ENCODE results near the gene LTBP2. TPM values are rescaled to one million over a fixed set of nuclear protein-coding genes. Genes with fewer than 3 reads are reported as not detected.

The LTBP2 gene
- polyA plus RNA-seq, 1 donor from 2014 or later, result 0.33 TPM

GRCh38 chr14:74549588-74549987 is 62.4 kb downstream of the LTBP2 start:
- no peak for TF ChIP-seq POLR2AphosphoS5 (IDR thresholded peaks at IDR 0.05)
- TF ChIP-seq SMC3 (conservative IDR thresholded peaks at IDR 0.05; ENCODE audit: poor library complexity), result no peak
- TF ChIP-seq EZH2 (IDR thresholded peaks at IDR 0.05; ENCODE audit: borderline replicate concordance, insufficient read depth, low read length, poor library complexity, severe bottlenecking), result no peak
- TF ChIP-seq REST (IDR thresholded peaks at IDR 0.05; ENCODE audit: borderline replicate concordance), result no peak
- no peak for TF ChIP-seq EP300 (conservative IDR thresholded peaks at IDR 0.05; ENCODE audit: poor library complexity, severe bottlenecking)
- no peak for TF ChIP-seq CTCF (IDR thresholded peaks at IDR 0.05; ENCODE audit: poor library complexity, severe bottlenecking)
- no peak for TF ChIP-seq MXI1 (conservative IDR thresholded peaks at IDR 0.05; ENCODE audit: poor library complexity, severe bottlenecking)
- no peak for TF ChIP-seq TAF1 (IDR thresholded peaks at IDR 0.05; ENCODE audit: low read depth)
- no peak for TF ChIP-seq RAD21 (conservative IDR thresholded peaks at IDR 0.05)
- no peak overlapping the region for H3K27ac ChIP-seq (ENCODE audit: low read length)
- H4K20me1 ChIP-seq (ENCODE audit: insufficient read depth), result no peaks in the 10 kb centered on the region
- no peaks in the 10 kb centered on the region for H3K9me2 ChIP-seq (ENCODE audit: insufficient read depth, low read length)
- no peak overlapping the region for H3K9ac ChIP-seq (ENCODE audit: low read length)
- H3K9me3 ChIP-seq (ENCODE audit: low read length), result no peaks in the 10 kb centered on the region
- H3K36me3 ChIP-seq (ENCODE audit: insufficient read depth, low read length), result no peaks in the 10 kb centered on the region
- no peak overlapping the region for H3K4me3 ChIP-seq (ENCODE audit: low read length)
- H3K79me2 ChIP-seq (replicated peaks; ENCODE audit: insufficient read depth, low read length), result no peaks in the 10 kb centered on the region
- no peaks in the 10 kb centered on the region for H3F3A ChIP-seq (ENCODE audit: insufficient read depth, low read length, poor library complexity, severe bottlenecking)
- no peak overlapping the region for H3K4me2 ChIP-seq (ENCODE audit: low read length)
- no peak overlapping the region for H2AFZ ChIP-seq (ENCODE audit: low read depth, low read length)
- H3K27me3 ChIP-seq (ENCODE audit: insufficient read depth, low read depth, low read length), result no peaks in the 10 kb centered on the region

GRCh38 chr14:74548881-74549280 is 63.2 kb downstream of the LTBP2 start:
- Histone ChIP-seq H3K9me3 (ENCODE audit: low read length) (no peaks in the 10 kb centered on the region), H3K79me2 (replicated peaks; ENCODE audit: insufficient read depth, low read length) (no peaks in the 10 kb centered on the region), H3K36me3 (ENCODE audit: insufficient read depth, low read length) (no peaks in the 10 kb centered on the region), H3K9me2 (ENCODE audit: insufficient read depth, low read length) (no peaks in the 10 kb centered on the region), H3K27me3 (ENCODE audit: insufficient read depth, low read depth, low read length) (no peaks in the 10 kb centered on the region), H3F3A (ENCODE audit: insufficient read depth, low read length, poor library complexity, severe bottlenecking) (no peaks in the 10 kb centered on the region), H3K27ac (ENCODE audit: low read length) (no peak overlapping the region), H3K9ac (ENCODE audit: low read length) (no peak overlapping the region), H3K4me3 (ENCODE audit: low read length) (no peak overlapping the region), H4K20me1 (ENCODE audit: insufficient read depth) (no peaks in the 10 kb centered on the region), H3K4me2 (ENCODE audit: low read length) (no peak overlapping the region), H2AFZ (ENCODE audit: low read depth, low read length) (no peak overlapping the region)
- TF ChIP-seq EP300 (conservative IDR thresholded peaks at IDR 0.05; ENCODE audit: poor library complexity, severe bottlenecking) (no peak), EZH2 (IDR thresholded peaks at IDR 0.05; ENCODE audit: borderline replicate concordance, insufficient read depth, low read length, poor library complexity, severe bottlenecking) (no peak), TAF1 (IDR thresholded peaks at IDR 0.05; ENCODE audit: low read depth) (no peak), REST (IDR thresholded peaks at IDR 0.05; ENCODE audit: borderline replicate concordance) (no peak), SMC3 (conservative IDR thresholded peaks at IDR 0.05; ENCODE audit: poor library complexity) (no peak), POLR2AphosphoS5 (IDR thresholded peaks at IDR 0.05) (no peak), CTCF (IDR thresholded peaks at IDR 0.05; ENCODE audit: poor library complexity, severe bottlenecking) (no peak), RAD21 (conservative IDR thresholded peaks at IDR 0.05) (no peak), MXI1 (conservative IDR thresholded peaks at IDR 0.05; ENCODE audit: poor library complexity, severe bottlenecking) (no peak)

All from neural cell (in vitro differentiated cells).